Nephron progenitor cell (in vitro differentiated cells): ENCODE measurements around the gene SLN.
"Not testable (repeated sequence)": the region's sequence is repeated elsewhere in the genome, so short reads cannot be mapped to it uniquely, and the experiment has no call there.

Experiments
- DNase-seq: peaks from one replicate; pipeline ENCODE4 v3.0.0; 2021
- H3K27ac Mint-ChIP-seq: 2 replicates; pipeline ENCODE4 v1.8.0; 2021; ENCODE audit warnings: mild to moderate bottlenecking, moderate library complexity, mixed read lengths
- H3K27me3 Mint-ChIP-seq: 2 replicates; pipeline ENCODE4 v1.8.0; 2021; ENCODE audit warnings: mild to moderate bottlenecking, low read depth, mixed read lengths; ENCODE audit not compliant: poor library complexity
- H3K36me3 Mint-ChIP-seq: 2 replicates; pipeline ENCODE4 v1.8.0; 2021; ENCODE audit warnings: low read depth, mixed read lengths
- H3K4me1 Mint-ChIP-seq: 2 replicates; pipeline ENCODE4 v1.8.0; 2021; ENCODE audit warnings: mixed read lengths
- H3K4me3 Mint-ChIP-seq: 2 replicates; pipeline ENCODE4 v1.8.0; 2021; ENCODE audit warnings: mild to moderate bottlenecking, moderate library complexity, mixed read lengths
- H3K9me3 Mint-ChIP-seq: 2 replicates; pipeline ENCODE4 v1.8.0; 2021; ENCODE audit warnings: mild to moderate bottlenecking, moderate library complexity, mixed read lengths
- CTCF ChIP-seq: fragments of 200-600 bp; sonication (generic); IDR thresholded peaks from 2 replicates; pipeline ENCODE4 v1.5.0; 2021; ENCODE audit warnings: antibody characterized with exemption

Gene SLN

GRCh38 chr11:107711861-107712755 lies at the start of gene SLN:
SLN (minus strand) TSS chr11:107712056.
- Mint-ChIP-seq H3K9me3 (no peaks in the 10 kb centered on the region), H3K36me3 (no peaks in the 10 kb centered on the region), H3K27ac (no peak within 1 kb of the TSS), H3K4me3 (no peak within 1 kb of the TSS), H3K4me1 (no peaks in the 10 kb centered on the region), H3K27me3 (peaks cover 9% of the 10 kb centered on the region)
- no peak for TF ChIP-seq CTCF
- DNase-seq = no peak

- H3K27ac Mint-ChIP-seq, DNase-seq, H3K27me3 Mint-ChIP-seq, H3K36me3 Mint-ChIP-seq, H3K4me3 Mint-ChIP-seq, H3K4me1 Mint-ChIP-seq: not testable (repeated sequence)
- H3K9me3 Mint-ChIP-seq = peaks cover 42% of the 10 kb centered on the region
These were observed 47.0 kb upstream of the SLN start for GRCh38 chr11:107758719-107759355.

GRCh38 chr11:107757661-107758060 lies 45.8 kb upstream of the SLN start:
- Mint-ChIP-seq H3K27ac (no peak overlapping the region), H3K4me3 (no peak overlapping the region), H3K27me3 (peaks cover 2% of the 10 kb centered on the region), H3K4me1 (no peaks in the 10 kb centered on the region), H3K36me3 (no peaks in the 10 kb centered on the region), H3K9me3 (peaks cover 34% of the 10 kb centered on the region)
- DNase-seq = no peak
- no peak for TF ChIP-seq CTCF

GRCh38 chr11:107756553-107756952 lies 44.7 kb upstream of the SLN start:
- no peak for TF ChIP-seq CTCF
- H3K4me1 Mint-ChIP-seq = no peaks in the 10 kb centered on the region

DNA sequence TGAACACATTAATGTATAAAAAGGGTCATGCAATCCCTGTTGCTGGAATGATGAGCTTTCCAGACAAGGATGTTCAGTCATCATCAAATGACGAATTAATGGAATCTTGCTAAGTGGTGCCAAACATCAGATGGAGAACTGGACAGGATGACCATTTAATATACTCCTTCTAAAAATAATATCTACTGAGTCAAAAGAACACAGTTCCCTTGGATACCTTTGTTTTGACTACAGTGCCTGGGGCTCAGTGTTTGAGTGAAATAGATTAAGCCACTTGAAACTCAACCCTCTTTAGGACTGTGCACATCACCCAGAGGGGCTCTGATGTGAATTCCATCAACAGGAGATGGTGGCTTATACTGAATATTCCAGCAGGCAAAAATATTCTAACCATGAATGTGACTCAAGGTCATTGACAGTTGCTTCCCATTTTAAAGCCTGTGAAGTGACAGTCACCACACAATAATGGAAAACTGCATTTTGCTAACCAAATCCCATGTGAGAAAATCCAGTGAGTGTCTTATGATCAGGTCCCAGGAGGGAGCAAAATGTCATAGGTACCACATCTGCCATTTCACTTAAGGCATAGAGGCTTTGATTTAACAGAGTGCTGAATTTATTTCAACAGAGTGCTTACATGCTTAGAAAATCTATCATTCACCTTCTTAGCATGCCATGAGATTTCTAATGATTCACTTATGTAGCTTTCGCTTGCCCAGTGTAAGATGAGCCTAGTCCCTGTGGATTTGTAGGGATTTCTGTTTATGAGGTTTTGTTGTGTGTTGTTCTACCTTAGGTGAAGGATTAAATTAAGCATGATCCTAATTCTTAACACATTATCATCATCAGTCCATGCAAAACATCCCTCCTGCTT lies 41.3 kb upstream of the SLN start:
- H3K4me3 Mint-ChIP-seq = no peak overlapping the region
- H3K36me3 Mint-ChIP-seq = no peaks in the 10 kb centered on the region
- DNase-seq = no peak
- H3K4me1 Mint-ChIP-seq = no peaks in the 10 kb centered on the region
- H3K27ac Mint-ChIP-seq = no peak overlapping the region
- peaks cover 2% of the 10 kb centered on the region for H3K27me3 Mint-ChIP-seq
- no peak for TF ChIP-seq CTCF
- no peaks in the 10 kb centered on the region for H3K9me3 Mint-ChIP-seq

More at GRCh38 chr11:107756553-107756952, 44.7 kb upstream of the SLN start:
- Mint-ChIP-seq H3K9me3 (peaks cover 25% of the 10 kb centered on the region), H3K27ac (no peak overlapping the region), H3K27me3 (peaks cover 2% of the 10 kb centered on the region), H3K4me3 (no peak overlapping the region), H3K36me3 (no peaks in the 10 kb centered on the region)
- DNase-seq = no peak

DNA sequence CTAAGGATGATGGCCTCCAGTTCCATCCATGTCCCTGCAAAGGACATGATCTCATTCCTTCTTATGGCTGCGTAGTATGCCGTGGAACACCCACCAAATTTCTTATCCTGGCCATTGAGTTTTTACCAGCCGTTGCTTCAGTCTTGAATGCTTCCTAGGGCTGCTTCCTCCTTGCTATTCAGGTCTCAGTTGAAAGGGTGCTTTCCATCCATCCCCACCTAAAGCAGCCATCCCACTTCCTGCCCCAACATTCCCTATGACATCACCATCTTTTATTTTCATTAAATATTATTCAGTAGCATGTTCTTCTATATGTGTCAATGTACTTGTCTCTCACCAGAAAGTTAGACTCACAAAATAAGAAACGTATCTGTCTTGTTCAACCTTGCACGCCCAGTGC lies 40.7 kb upstream of the SLN start:
- no peak overlapping the region for H3K4me3 Mint-ChIP-seq

More for the DNA sequence above, 40.7 kb upstream of the SLN start:
- no peak for DNase-seq
- no peak for TF ChIP-seq CTCF
- H3K9me3 Mint-ChIP-seq = no peaks in the 10 kb centered on the region
- H3K27ac Mint-ChIP-seq = no peak overlapping the region
- H3K36me3 Mint-ChIP-seq = no peaks in the 10 kb centered on the region
- peaks cover 2% of the 10 kb centered on the region for H3K27me3 Mint-ChIP-seq
- H3K4me1 Mint-ChIP-seq = no peaks in the 10 kb centered on the region
